SK-N-SH (cell line): ENCODE data around the gene ARL6IP4. TPM values are rescaled to one million over a fixed set of nuclear protein-coding genes. Genes with fewer than 3 reads are reported as not detected.

Source experiments
- CTCF ChIA-PET: fragments of 300-600, 350-600 bp; formaldehyde crosslinking; extraction: SDS; loops from one replicate; lab custom pipeline; 2021; lab: Yijun Ruan, JAX
- POLR2A ChIA-PET: fragments of 350-600 bp; sonication (Branson Sonifier 250); formaldehyde crosslinking; extraction: SDS; loops from one replicate; lab custom pipeline; 2020; ENCODE audit warnings: antibody characterized with exemption, inconsistent platforms; lab: Yijun Ruan, JAX
- DNase-seq: peaks from one replicate; pipeline ENCODE4 v3.0.0; 2012
- H2AFZ ChIP-seq: fragments of 200-600 bp; sonication (generic); 2 replicates; pipeline ENCODE4 v1.8.1; 2016; ENCODE audit warnings: antibody characterized with exemption, mild to moderate bottlenecking, low read depth
- H3F3A ChIP-seq: fragments of 200-600 bp; sonication (generic); replicated peaks from 2 replicates; pipeline ENCODE3; 2016; ENCODE audit warnings: antibody characterized with exemption, mild to moderate bottlenecking; ENCODE audit not compliant: insufficient read depth
- H3K27ac ChIP-seq, 2 experiments: fragments of 200-500 bp in 1 of 2; fragments of 200-600 bp in 1 of 2; sonication (Bioruptor generic) in 1 of 2; sonication (generic), shearing (Covaris generic) in 1 of 2; 2 replicates each; pipeline versions ENCODE4 v1.5.1 to v1.6.1; 2014 to 2016; ENCODE audit warnings: low read depth in 2 of 2, inconsistent platforms in 1 of 2, low read length in 1 of 2, mild to moderate bottlenecking in 1 of 2, mixed read lengths in 1 of 2
- H3K27me3 ChIP-seq: fragments of 200-600 bp; sonication (generic), shearing (Covaris generic); 2 replicates; pipeline ENCODE4 v1.6.1; 2016; ENCODE audit warnings: mixed run types; ENCODE audit not compliant: insufficient read depth
- H3K36me3 ChIP-seq, 2 experiments: fragments of 200-500 bp in 1 of 2; fragments of 200-600 bp in 1 of 2; sonication (Bioruptor generic) in 1 of 2; sonication (generic) in 1 of 2; replicated peaks in 1 of 2; 2 replicates each; pipeline versions ENCODE3 to v1.5.1; 2014 to 2016; ENCODE audit warnings: low read length in 1 of 2, mild to moderate bottlenecking in 1 of 2; ENCODE audit not compliant: insufficient read depth in 2 of 2, control insufficient read depth in 1 of 2
- H3K4me1 ChIP-seq, 2 experiments: fragments of 200-500 bp in 1 of 2; fragments of 200-600 bp in 1 of 2; sonication (Bioruptor generic) in 1 of 2; sonication (generic), shearing (Covaris generic) in 1 of 2; 2 replicates each; pipeline versions ENCODE4 v1.5.1 to v1.6.1; 2014 to 2016; ENCODE audit warnings: low read depth in 1 of 2, low read length in 1 of 2, mixed run types in 1 of 2; ENCODE audit not compliant: insufficient read depth in 2 of 2, control insufficient read depth in 1 of 2
- H3K4me2 ChIP-seq: fragments of 200-600 bp; sonication (generic), shearing (Covaris generic); 2 replicates; pipeline ENCODE4 v1.6.1; 2017; ENCODE audit warnings: mixed run types
- H3K4me3 ChIP-seq, 2 experiments: fragments of 200-500 bp in 1 of 2; fragments of 200-600 bp in 1 of 2; sonication (Bioruptor generic) in 1 of 2; sonication (generic), shearing (Covaris generic) in 1 of 2; 2 replicates each; pipeline versions ENCODE4 v1.5.1 to v1.8.1; 2014 to 2016; ENCODE audit warnings: low read depth in 2 of 2, inconsistent platforms in 1 of 2, low read length in 1 of 2, mild to moderate bottlenecking in 1 of 2, mixed read lengths in 1 of 2, moderate library complexity in 1 of 2
- H3K79me2 ChIP-seq: fragments of 200-600 bp; sonication (generic); 2 replicates; pipeline ENCODE4 v1.8.1; 2017; ENCODE audit warnings: mild to moderate bottlenecking; ENCODE audit not compliant: insufficient read depth
- H3K9ac ChIP-seq: fragments of 200-600 bp; sonication (generic); 2 replicates; pipeline ENCODE4 v1.6.1; 2017; ENCODE audit warnings: mixed run types
- H3K9me2 ChIP-seq: fragments of 200-600 bp; sonication (generic); 2 replicates; pipeline ENCODE4 v1.6.1; 2017; ENCODE audit warnings: mixed run types
- H3K9me3 ChIP-seq: fragments of 200-600 bp; sonication (generic); 2 replicates; pipeline ENCODE4 v1.6.1; 2017; ENCODE audit warnings: mixed run types, mild to moderate bottlenecking, moderate library complexity
- H4K20me1 ChIP-seq: fragments of 200-600 bp; sonication (generic); 2 replicates; pipeline ENCODE4 v1.6.1; 2017; ENCODE audit warnings: mild to moderate bottlenecking, mixed run types; ENCODE audit not compliant: insufficient read depth
- EZH2phosphoT487 ChIP-seq: fragments of 200-600 bp; sonication (generic); IDR thresholded peaks from 2 replicates; pipeline ENCODE4 v1.6.1; 2017; ENCODE audit warnings: low read depth, mixed run types, mild to moderate bottlenecking, antibody characterized with exemption, moderate library complexity, borderline replicate concordance
- FOXJ3 ChIP-seq: sonication (generic); formaldehyde crosslinking; IDR thresholded peaks from 2 replicates; pipeline ENCODE4 v1.5.1; 2020; ENCODE audit warnings: mild to moderate bottlenecking, missing genetic modification reagents
- FOXM1 ChIP-seq: IDR thresholded peaks from 2 replicates; pipeline ENCODE4 v1.4.0; 2012; ENCODE audit warnings: low read depth, mild to moderate bottlenecking
- GATA2 ChIP-seq: sonication (generic); formaldehyde crosslinking; IDR thresholded peaks from 2 replicates; pipeline ENCODE4 v1.5.0; 2020; ENCODE audit warnings: mild to moderate bottlenecking, missing genetic modification reagents
- NFIC ChIP-seq: IDR thresholded peaks from 2 replicates; pipeline ENCODE4 v1.4.0; 2012; ENCODE audit warnings: borderline replicate concordance
- NRF1 ChIP-seq: IDR thresholded peaks from 2 replicates; pipeline ENCODE4 v1.6.1; 2012; ENCODE audit warnings: low read depth, mild to moderate bottlenecking, low read length
- TCF12 ChIP-seq: IDR thresholded peaks from 2 replicates; pipeline ENCODE4 v1.4.0; 2012
- YY1 ChIP-seq: IDR thresholded peaks from 2 replicates; pipeline ENCODE4 v1.4.0; 2012; ENCODE audit warnings: low read depth, mild to moderate bottlenecking
- WGBS: methylation state at CpG from one replicate; pipeline ENCODE4 v1.1.6; 2017; ENCODE audit warnings: low lambda C conversion rate; 5-methylcytosine and 5-hydroxymethylcytosine counted together
- polyA plus RNA-seq, 3 experiments: library from polyadenylated mRNA; depleted of rRNA; stranded (reverse); fragments of >200 nt; gene quantifications; 2 replicates each; pipeline ENCODE4 v1.2.3, GENCODE V29; 2012
- TF ChIP-seq, protein P1 (sequence below): fragments of 150-350 bp; IDR thresholded peaks from 2 replicates; pipeline ENCODE4 v1.6.1; 2017; ENCODE audit warnings: antibody characterized with exemption, low read length, low read depth, borderline replicate concordance
- TF ChIP-seq, protein P2 (sequence below): IDR thresholded peaks from 2 replicates; pipeline ENCODE4 v1.4.0; 2012; ENCODE audit warnings: low read depth
- TF ChIP-seq, protein P3 (sequence below): IDR thresholded peaks from 2 replicates; pipeline ENCODE4; 2012
- TF ChIP-seq, protein P4 (sequence below): IDR thresholded peaks from 2 replicates; pipeline ENCODE4 v1.6.1; 2012; ENCODE audit warnings: mild to moderate bottlenecking, low read depth, low read length, moderate library complexity

Gene ARL6IP4
- polyA plus RNA-seq, 1 of the 3 experiments (the other 2 are of a cell fraction), result 370 TPM

DNA sequence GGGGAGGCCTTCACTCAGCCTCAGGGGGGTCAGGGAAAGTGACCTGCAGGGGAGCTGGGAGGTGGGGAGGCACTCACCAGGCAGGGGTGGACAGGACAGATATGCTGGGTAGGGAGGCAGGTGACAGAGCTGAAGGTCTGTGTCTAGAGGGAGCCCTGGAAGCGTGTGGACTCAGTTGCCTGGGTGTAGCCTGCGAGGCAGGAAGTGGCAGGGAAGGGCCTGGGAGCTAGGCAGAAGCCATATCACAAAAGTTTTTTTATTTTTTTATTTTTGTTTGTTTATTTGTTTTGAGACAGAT, 39.3 kb downstream of the ARL6IP4 start:
- H3K27me3 ChIP-seq, result no peaks in the 10 kb centered on the region
- DNase-seq, result no peak
- no peak overlapping the region for H3K4me2 ChIP-seq
- H3K4me1 ChIP-seq, result peaks cover 0 to 2% of the 10 kb centered on the region in 2 experiments; a peak in 1 of 4 replicates
- no peak overlapping the region for H2AFZ ChIP-seq
- H3F3A ChIP-seq, result peaks cover 10% of the 10 kb centered on the region
- H3K36me3 ChIP-seq, result peaks cover 0 to 3% of the 10 kb centered on the region in 2 experiments
- no peak overlapping the region for H3K27ac ChIP-seq
- no peaks in the 10 kb centered on the region for H3K79me2 ChIP-seq
- no peaks in the 10 kb centered on the region for H4K20me1 ChIP-seq
- no peak overlapping the region for H3K4me3 ChIP-seq
- POLR2A ChIA-PET, result no interaction called here
- TF ChIP-seq, protein P1, sequence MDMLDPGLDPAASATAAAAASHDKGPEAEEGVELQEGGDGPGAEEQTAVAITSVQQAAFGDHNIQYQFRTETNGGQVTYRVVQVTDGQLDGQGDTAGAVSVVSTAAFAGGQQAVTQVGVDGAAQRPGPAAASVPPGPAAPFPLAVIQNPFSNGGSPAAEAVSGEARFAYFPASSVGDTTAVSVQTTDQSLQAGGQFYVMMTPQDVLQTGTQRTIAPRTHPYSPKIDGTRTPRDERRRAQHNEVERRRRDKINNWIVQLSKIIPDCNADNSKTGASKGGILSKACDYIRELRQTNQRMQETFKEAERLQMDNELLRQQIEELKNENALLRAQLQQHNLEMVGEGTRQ, result no peak
- TF ChIP-seq GATA2, result no peak
- TF ChIP-seq, protein P2, sequence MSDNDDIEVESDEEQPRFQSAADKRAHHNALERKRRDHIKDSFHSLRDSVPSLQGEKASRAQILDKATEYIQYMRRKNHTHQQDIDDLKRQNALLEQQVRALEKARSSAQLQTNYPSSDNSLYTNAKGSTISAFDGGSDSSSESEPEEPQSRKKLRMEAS, result no peak
- TF ChIP-seq, protein P3, sequence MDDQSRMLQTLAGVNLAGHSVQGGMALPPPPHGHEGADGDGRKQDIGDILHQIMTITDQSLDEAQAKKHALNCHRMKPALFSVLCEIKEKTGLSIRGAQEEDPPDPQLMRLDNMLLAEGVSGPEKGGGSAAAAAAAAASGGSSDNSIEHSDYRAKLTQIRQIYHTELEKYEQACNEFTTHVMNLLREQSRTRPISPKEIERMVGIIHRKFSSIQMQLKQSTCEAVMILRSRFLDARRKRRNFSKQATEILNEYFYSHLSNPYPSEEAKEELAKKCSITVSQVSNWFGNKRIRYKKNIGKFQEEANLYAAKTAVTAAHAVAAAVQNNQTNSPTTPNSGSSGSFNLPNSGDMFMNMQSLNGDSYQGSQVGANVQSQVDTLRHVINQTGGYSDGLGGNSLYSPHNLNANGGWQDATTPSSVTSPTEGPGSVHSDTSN, result no peak
- H3K9me2 ChIP-seq, result no peaks in the 10 kb centered on the region
- H3K9ac ChIP-seq, result no peak overlapping the region
- 100% methylated on average over 2 of the region's 2 CpGs for WGBS
- H3K9me3 ChIP-seq, result no peaks in the 10 kb centered on the region
- CTCF ChIA-PET, result no interaction called here

DNA sequence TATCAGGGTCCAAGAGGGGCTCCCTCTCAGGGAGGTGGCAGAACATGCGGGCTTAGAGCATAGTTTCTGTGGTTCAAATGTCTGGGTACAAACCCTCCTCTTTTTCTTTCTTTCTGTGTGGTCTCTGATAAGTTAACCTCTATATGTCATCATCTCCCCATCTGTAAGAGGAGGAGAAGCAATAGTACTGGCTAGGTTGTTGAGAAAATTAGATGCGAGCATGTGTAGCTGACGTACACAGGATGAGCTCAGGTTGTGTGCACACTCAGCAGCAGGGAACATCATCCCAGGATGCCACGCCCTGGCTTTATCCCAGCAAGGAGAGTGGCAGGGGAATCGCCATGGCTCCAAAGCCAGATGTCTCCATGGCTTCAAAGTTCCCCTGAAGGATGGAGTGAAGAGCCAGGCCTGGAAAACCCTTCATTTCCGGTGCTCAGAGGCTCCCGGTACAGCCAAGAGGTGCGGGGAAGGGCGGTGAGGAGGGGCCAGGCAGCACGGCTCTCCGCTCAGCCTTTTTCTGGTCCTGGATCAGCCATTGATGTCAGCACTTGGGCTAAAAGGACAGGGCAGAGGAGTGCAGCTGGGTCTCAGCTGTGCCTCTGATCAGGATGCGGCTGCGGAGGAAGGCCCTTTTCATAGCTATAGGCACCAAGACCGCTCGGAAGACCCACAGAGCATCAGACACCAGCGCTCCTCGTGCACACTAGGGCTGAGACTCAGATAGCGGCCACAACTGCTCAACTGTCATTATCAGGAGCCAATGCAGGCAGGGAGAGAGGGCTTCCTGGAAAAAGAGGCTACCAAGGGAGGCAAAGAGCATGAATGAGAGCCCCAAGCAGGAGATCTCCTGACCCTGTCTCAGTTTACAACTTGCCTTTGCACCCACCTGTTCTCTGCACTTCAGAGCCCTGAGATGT, 41.5 kb downstream of the ARL6IP4 start:
- Histone ChIP-seq H4K20me1 (no peaks in the 10 kb centered on the region), H3K9me3 (no peaks in the 10 kb centered on the region), H3K36me3 (no peaks in the 10 kb centered on the region), H3K9me2 (no peaks in the 10 kb centered on the region), H3K79me2 (no peaks in the 10 kb centered on the region)
- POLR2A ChIA-PET, result no interaction called here
- no peak for TF ChIP-seq YY1
- no peak for TF ChIP-seq FOXM1
- TF ChIP-seq, protein P2, result no peak
- TF ChIP-seq NRF1, result no peak
- TF ChIP-seq FOXJ3 (CRISPR knock-in tag), result no peak
- TF ChIP-seq, protein P4, sequence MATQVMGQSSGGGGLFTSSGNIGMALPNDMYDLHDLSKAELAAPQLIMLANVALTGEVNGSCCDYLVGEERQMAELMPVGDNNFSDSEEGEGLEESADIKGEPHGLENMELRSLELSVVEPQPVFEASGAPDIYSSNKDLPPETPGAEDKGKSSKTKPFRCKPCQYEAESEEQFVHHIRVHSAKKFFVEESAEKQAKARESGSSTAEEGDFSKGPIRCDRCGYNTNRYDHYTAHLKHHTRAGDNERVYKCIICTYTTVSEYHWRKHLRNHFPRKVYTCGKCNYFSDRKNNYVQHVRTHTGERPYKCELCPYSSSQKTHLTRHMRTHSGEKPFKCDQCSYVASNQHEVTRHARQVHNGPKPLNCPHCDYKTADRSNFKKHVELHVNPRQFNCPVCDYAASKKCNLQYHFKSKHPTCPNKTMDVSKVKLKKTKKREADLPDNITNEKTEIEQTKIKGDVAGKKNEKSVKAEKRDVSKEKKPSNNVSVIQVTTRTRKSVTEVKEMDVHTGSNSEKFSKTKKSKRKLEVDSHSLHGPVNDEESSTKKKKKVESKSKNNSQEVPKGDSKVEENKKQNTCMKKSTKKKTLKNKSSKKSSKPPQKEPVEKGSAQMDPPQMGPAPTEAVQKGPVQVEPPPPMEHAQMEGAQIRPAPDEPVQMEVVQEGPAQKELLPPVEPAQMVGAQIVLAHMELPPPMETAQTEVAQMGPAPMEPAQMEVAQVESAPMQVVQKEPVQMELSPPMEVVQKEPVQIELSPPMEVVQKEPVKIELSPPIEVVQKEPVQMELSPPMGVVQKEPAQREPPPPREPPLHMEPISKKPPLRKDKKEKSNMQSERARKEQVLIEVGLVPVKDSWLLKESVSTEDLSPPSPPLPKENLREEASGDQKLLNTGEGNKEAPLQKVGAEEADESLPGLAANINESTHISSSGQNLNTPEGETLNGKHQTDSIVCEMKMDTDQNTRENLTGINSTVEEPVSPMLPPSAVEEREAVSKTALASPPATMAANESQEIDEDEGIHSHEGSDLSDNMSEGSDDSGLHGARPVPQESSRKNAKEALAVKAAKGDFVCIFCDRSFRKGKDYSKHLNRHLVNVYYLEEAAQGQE, result no peak
- no peak for TF ChIP-seq EZH2phosphoT487
- no peak for TF ChIP-seq TCF12
- TF ChIP-seq NFIC, result no peak
- TF ChIP-seq, all 33 proteins: peak for 0
- peaks cover 0 to 2% of the 10 kb centered on the region in 2 experiments; a peak in 1 of 4 replicates for H3K4me1 ChIP-seq
- no peak overlapping the region for H2AFZ ChIP-seq
- WGBS, result 95% methylated on average over 17 of the region's 18 CpGs
- H3K4me2 ChIP-seq, result no peak overlapping the region
- DNase-seq, result no peak
- CTCF ChIA-PET, result interaction anchor here (1.2 kb wide), 2 partner anchors 21 to 25 kb away, joined by 3 to 4 read pairs; no protein-coding TSS in a partner anchor
- no peak overlapping the region for H3K27ac ChIP-seq
- H3K9ac ChIP-seq, result no peak overlapping the region
- H3K27me3 ChIP-seq, result no peaks in the 10 kb centered on the region
- H3F3A ChIP-seq, result peaks cover 4% of the 10 kb centered on the region
- no peak overlapping the region for H3K4me3 ChIP-seq
